ENCODE data around the gene LRRC37A2.
"Not testable (repeated sequence)": the region's sequence is repeated elsewhere in the genome, so short reads cannot be mapped to it uniquely, and the experiment has no call there.

LRRC37A2 gene

GRCh38 chr17:46512168-46512567 is at the start of gene LRRC37A2:
TSS of gene LRRC37A2 (plus strand) at chr17:46512468. CDS start at chr17:46512713, 245 bp downstream.
- in situ Hi-C loops (cut with HindIII; ENCODE audit: low pct_ligation_motif_present, low pct_unique_long_range_greater_than_20kb, low sequenced_read_pairs); DNase-seq: not testable (repeated sequence)

DNA sequence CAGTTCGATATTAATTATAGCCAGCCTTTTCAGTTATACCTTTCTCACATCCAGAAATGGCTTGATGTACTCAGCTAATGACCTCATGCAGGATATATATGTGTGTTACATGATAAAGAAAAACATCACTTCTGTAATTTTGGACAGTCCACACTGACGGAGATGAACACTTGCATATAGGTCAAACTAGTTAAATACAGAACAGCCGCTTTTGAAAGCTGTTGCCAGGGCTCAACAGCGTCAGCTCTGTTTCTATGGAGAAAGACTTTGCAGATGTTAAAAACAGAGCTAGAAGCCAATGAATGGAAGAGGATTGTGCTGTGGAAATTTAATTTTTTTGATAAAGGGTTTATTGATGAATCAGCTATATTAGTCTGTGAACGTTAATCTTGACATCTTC is 44.6 kb upstream of the LRRC37A2 start:
- DNase-seq; in situ Hi-C loops (cut with HindIII; ENCODE audit: low pct_ligation_motif_present, low pct_unique_long_range_greater_than_20kb, low sequenced_read_pairs): not testable (repeated sequence)

- in situ Hi-C loops (cut with HindIII; ENCODE audit: low pct_ligation_motif_present, low pct_unique_long_range_greater_than_20kb, low sequenced_read_pairs); DNase-seq: not testable (repeated sequence)
Measured at GRCh38 chr17:46474489-46474888, 37.8 kb upstream of the LRRC37A2 start.

- DNase-seq; in situ Hi-C loops (cut with HindIII; ENCODE audit: low pct_ligation_motif_present, low pct_unique_long_range_greater_than_20kb, low sequenced_read_pairs): not testable (repeated sequence)
Measured at GRCh38 chr17:46475583-46475982, 36.7 kb upstream of the LRRC37A2 start.

- in situ Hi-C loops (cut with HindIII; ENCODE audit: low pct_ligation_motif_present, low pct_unique_long_range_greater_than_20kb, low sequenced_read_pairs); DNase-seq: not testable (repeated sequence)
Measured at GRCh38 chr17:46478823-46479222, 33.4 kb upstream of the LRRC37A2 start.

DNA sequence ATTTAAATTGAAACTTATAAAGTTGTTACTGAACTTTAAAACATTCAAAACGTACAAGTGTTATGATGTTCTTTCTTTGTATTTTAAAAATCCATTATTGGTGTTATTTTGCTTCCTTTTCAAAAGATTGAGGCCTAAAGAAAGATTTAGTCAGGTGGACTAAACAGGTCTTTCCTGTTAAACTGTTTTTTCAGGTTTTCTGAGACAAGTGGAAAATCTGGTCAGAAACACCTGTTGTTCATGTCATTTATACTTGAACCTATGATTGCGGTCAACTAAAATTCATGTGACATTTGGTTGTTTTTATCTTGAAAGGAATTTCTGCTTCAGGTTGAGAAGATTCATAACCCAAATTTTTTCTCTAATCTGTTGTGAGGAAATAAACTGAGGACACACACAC is 31.0 kb upstream of the LRRC37A2 start:
- DNase-seq; in situ Hi-C loops (cut with HindIII; ENCODE audit: low pct_ligation_motif_present, low pct_unique_long_range_greater_than_20kb, low sequenced_read_pairs): not testable (repeated sequence)

- DNase-seq; in situ Hi-C loops (cut with HindIII; ENCODE audit: low pct_ligation_motif_present, low pct_unique_long_range_greater_than_20kb, low sequenced_read_pairs): not testable (repeated sequence)
Measured at GRCh38 chr17:46492021-46492420, 20.2 kb upstream of the LRRC37A2 start.

DNA sequence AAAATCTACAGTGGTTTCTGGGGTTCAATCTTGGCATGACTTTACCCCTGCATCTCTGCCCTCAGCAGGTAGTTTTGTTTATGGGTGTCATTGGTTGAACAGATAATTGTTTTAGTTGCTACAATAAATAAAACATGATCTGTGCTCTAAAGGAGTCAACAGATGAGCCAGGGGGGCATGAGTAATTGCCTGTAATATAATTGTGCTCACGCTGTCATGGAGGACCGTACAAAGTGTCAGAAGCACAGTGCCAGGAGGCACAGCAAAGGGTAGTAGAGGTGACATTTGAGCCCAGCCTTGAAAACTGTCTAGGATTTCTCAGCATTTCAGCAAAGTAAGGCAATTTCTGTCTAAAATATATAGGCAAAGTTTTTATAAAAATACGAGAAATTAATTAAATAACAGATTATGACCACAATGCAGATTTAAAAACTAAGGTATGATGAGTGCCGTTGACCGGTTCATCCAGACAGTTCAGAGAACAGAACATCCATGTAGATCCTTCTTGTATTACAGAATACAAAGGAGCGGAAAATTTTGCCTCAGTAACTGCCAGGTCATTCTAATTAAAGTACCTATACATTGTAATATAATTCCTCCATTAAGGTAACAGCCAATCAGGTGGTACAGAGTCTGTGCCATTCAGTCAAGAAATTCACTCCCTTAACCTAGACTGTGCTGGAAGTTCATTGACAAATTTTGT is 12.7 kb upstream of the LRRC37A2 start:
- DNase-seq; in situ Hi-C loops (cut with HindIII; ENCODE audit: low pct_ligation_motif_present, low pct_unique_long_range_greater_than_20kb, low sequenced_read_pairs): not testable (repeated sequence)

DNA sequence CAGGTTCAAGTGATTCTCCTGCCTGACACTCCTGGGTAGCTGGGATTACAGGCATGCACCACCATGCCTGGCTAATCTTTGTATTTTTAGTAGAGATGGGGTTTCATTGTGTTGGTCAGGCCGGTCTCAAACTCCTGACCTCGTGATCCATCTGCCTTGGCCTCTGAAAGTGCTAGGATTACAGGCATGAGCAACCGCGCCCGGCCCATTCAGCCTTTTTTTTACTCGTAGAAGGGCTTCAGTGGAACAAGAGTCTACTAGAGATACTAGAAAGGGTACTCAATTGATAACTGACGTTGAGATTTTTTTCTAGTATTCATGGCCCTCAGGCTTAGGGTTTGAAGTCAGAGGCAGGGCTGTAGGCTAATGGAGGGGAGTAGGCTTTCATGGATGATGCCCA is 6.4 kb upstream of the LRRC37A2 start:
- in situ Hi-C loops (cut with HindIII; ENCODE audit: low pct_ligation_motif_present, low pct_unique_long_range_greater_than_20kb, low sequenced_read_pairs); DNase-seq: not testable (repeated sequence)

DNA sequence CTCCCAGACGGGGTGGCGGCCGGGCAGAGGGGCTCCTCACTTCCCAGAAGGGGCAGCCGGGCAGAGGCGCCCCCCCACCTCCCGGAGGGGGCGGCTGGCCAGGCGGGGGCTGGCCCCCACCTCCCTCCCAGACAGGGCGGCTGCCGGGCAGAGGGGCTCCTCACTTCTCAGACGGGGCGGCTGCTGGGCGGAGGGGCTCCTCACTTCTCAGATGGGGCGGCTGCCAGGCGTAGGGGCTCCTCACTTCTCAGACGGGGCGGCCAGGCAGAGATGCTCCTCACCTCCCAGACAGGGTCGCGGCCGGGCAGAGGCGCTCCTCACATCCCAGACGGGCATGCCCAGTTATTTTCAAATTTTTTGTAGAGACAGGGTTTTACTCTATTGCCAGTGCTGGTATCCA is 22.4 kb downstream of the LRRC37A2 start:
- DNase-seq; in situ Hi-C loops (cut with HindIII; ENCODE audit: low pct_ligation_motif_present, low pct_unique_long_range_greater_than_20kb, low sequenced_read_pairs): not testable (repeated sequence)

DNA sequence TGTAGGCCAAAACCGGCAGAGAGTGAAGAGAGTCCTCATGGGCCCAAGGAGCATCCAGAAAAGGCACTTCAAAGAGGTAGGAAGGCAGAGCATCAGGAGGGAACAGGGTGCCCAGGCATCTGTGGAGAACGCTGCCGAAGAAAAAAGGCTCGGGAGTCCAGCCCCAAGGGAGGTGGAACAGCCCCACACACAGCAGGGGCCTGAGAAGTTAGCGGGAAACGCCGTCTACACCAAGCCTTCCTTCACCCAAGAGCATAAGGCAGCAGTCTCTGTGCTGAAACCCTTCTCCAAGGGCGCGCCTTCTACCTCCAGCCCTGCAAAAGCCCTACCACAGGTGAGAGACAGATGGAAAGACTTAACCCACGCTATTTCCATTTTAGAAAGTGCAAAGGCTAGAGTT is 36.3 kb downstream of the LRRC37A2 start:
- in situ Hi-C loops (cut with HindIII; ENCODE audit: low pct_ligation_motif_present, low pct_unique_long_range_greater_than_20kb, low sequenced_read_pairs); DNase-seq: not testable (repeated sequence)

DNA sequence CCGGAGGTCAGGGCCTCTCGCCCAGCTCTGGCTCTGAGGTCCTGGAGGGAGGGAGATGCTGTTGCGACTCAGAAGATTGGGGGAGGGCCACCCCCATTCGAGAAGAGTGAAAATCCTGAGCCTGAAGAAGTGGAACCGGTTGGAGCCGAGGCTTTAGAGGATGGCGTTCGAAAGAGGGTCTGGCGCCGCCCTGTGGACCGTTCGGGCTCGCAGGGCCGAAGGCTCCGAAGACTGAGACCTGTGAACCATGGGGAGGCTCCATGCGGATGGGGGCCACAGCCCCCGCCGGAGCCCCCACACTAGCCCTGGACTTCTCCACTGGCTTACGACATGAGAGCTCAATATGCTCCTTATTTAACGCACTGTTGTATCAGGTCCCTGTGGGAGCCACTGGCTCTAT is 46.9 kb downstream of the LRRC37A2 start:
- DNase-seq; in situ Hi-C loops (cut with HindIII; ENCODE audit: low pct_ligation_motif_present, low pct_unique_long_range_greater_than_20kb, low sequenced_read_pairs): not testable (repeated sequence)

DNA sequence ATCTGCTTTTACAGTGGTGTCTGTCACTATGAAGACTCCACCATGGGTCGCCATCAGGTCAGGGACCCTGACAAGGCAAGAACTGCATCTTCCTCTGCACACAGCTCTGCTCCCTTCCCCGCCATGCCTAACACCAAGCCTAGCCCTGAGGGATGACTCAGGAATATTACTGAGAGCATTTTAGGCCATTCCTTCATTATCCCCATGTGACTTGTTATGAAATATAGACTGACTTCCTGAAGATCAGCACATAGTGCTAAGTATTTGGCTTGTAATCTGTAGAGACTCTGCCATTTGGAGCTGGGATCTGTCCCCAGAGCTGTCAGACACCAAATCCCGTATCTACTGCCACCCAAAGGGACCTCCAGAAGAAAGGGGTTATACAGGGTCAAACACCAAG is 47.8 kb downstream of the LRRC37A2 start:
- in situ Hi-C loops (cut with HindIII; ENCODE audit: low pct_ligation_motif_present, low pct_unique_long_range_greater_than_20kb, low sequenced_read_pairs); DNase-seq: not testable (repeated sequence)

DNA sequence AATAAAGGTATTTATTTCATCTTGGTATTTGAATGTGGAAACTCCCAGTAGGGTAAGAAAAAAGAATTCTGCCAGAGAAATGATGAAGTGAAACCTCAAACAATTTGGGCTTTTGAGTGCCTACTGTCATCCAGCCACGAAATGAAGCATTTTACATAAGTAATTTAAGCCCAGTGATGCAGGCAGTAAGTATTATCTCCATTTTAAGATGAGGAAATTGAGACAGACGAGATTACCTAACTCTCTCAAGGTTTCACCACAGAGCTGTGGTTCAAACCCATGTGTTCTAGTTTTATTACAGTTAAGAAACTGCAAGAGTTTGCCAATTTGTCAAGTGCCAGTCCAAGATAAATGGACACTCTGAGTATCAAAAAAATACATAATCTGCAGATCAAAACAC is 54.0 kb downstream of the LRRC37A2 start:
- in situ Hi-C loops (cut with HindIII; ENCODE audit: low pct_ligation_motif_present, low pct_unique_long_range_greater_than_20kb, low sequenced_read_pairs); DNase-seq: not testable (repeated sequence)

DNA sequence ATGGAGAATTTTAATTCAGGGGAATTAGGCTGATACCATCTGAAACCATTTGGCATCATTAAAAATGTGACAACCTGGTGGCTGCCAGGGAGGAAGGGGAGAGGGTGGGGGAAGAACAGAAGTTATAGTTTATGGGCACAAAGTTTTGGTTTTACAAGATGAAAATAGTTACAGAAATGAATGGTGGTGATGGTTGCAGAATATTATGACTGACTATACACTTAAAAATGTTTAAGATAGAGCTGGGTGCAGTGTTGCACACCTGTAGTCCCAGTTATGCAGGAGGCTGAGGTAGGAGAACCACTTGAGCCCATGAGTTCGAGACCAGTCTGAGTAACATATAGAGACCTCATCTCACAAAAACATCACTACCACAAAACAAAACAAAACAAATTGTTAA is 54.7 kb downstream of the LRRC37A2 start:
- DNase-seq; in situ Hi-C loops (cut with HindIII; ENCODE audit: low pct_ligation_motif_present, low pct_unique_long_range_greater_than_20kb, low sequenced_read_pairs): not testable (repeated sequence)

DNA sequence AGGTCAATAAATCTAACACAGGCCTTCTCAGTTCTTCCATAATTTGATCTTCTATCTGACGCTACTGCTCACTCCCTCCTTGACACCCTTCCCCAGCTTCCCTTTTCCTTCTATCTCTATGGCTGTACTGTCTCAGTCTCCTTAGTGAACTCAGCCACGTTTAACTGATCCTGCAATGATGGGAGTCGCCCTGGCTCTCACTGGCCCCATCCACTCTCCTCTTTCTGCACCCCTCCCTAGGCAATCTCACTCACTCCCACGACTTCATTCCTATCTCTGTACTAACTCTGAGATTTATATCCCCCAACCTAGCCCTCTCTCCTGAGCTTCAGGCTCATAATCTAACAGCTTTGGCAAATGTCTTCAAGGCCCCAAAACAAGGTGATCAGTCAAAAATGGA is 59.5 kb downstream of the LRRC37A2 start:
- in situ Hi-C loops (cut with HindIII; ENCODE audit: low pct_ligation_motif_present, low pct_unique_long_range_greater_than_20kb, low sequenced_read_pairs); DNase-seq: not testable (repeated sequence)

- in situ Hi-C loops (cut with HindIII; ENCODE audit: low pct_ligation_motif_present, low pct_unique_long_range_greater_than_20kb, low sequenced_read_pairs); DNase-seq: not testable (repeated sequence)
Measured at GRCh38 chr17:46579083-46580075, 67.1 kb downstream of the LRRC37A2 start, which contains the start of gene ARL17A. TSS of gene ARL17A (minus strand) at chr17:46579691. CDS start at chr17:46576322, 3,369 bp downstream.

- in situ Hi-C loops (cut with HindIII; ENCODE audit: low pct_ligation_motif_present, low pct_unique_long_range_greater_than_20kb, low sequenced_read_pairs); DNase-seq: not testable (repeated sequence)
Measured at GRCh38 chr17:46580082-46580481, 67.8 kb downstream of the LRRC37A2 start.

DNA sequence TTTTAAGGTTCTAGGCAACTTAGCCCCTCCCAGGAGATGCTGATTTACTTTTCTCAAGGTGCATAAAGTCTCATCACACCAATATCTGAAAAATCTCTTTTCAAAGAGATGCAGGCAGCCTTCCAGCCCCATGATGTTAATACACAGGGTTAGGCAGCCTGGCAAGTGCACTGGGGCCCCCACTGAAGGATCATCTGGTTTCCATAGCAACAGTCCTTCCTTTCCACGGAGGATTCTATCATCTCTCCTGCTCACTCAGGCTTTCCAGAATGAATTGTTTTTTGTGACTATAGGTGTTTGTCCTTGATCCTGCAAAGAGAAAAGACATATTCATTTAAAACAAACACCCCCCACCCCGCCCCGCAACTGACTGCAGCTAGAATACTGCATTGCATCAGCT is 73.2 kb downstream of the LRRC37A2 start:
- DNase-seq; in situ Hi-C loops (cut with HindIII; ENCODE audit: low pct_ligation_motif_present, low pct_unique_long_range_greater_than_20kb, low sequenced_read_pairs): not testable (repeated sequence)

All from ACHN (cell line).